GM18909 (cell line): Measurements from ENCODE around the gene SH3GLB1.
A peak's percentile ranks its signal among the peaks of the same experiment; 100 is the strongest.

ENCODE experiments used
- ATAC-seq: cut with Tn5 transposase; IDR thresholded peaks from one replicate; pipeline ENCODE4 v1.9.1; 2021; ENCODE audit warnings: mild to moderate bottlenecking; ENCODE audit not compliant: unreplicated experiment, poor library complexity

The SH3GLB1 gene

GRCh38 chr1:86769065-86769464 lies 64.7 kb downstream of the SH3GLB1 start:
- no peak for ATAC-seq

- peak; percentile 28 for ATAC-seq
Measured at GRCh38 chr1:86773341-86774288, 69.2 kb downstream of the SH3GLB1 start.

GRCh38 chr1:86774305-86775295 lies 70.2 kb downstream of the SH3GLB1 start:
- ATAC-seq, result peak; percentile 99

- ATAC-seq, result no peak
Measured at GRCh38 chr1:86775395-86775794, 71.0 kb downstream of the SH3GLB1 start.

- no peak for ATAC-seq
Measured at GRCh38 chr1:86776108-86776507, 71.7 kb downstream of the SH3GLB1 start.

- no peak for ATAC-seq
Measured at GRCh38 chr1:86778569-86779239, 74.3 kb downstream of the SH3GLB1 start.

- ATAC-seq, result no peak
Measured at GRCh38 chr1:86779308-86780191, 75.2 kb downstream of the SH3GLB1 start.

GRCh38 chr1:86782482-86782881 lies 78.1 kb downstream of the SH3GLB1 start:
- no peak for ATAC-seq

GRCh38 chr1:86787621-86788020 lies 83.2 kb downstream of the SH3GLB1 start:
- ATAC-seq, result no peak

- no peak for ATAC-seq
Measured at GRCh38 chr1:86788300-86789206, 84.2 kb downstream of the SH3GLB1 start.

- ATAC-seq, result no peak
Measured at GRCh38 chr1:86795316-86795715, 90.9 kb downstream of the SH3GLB1 start.
